ENCODE data around the gene TCP10L.

- TF ChIP-seq, protein P1, sequence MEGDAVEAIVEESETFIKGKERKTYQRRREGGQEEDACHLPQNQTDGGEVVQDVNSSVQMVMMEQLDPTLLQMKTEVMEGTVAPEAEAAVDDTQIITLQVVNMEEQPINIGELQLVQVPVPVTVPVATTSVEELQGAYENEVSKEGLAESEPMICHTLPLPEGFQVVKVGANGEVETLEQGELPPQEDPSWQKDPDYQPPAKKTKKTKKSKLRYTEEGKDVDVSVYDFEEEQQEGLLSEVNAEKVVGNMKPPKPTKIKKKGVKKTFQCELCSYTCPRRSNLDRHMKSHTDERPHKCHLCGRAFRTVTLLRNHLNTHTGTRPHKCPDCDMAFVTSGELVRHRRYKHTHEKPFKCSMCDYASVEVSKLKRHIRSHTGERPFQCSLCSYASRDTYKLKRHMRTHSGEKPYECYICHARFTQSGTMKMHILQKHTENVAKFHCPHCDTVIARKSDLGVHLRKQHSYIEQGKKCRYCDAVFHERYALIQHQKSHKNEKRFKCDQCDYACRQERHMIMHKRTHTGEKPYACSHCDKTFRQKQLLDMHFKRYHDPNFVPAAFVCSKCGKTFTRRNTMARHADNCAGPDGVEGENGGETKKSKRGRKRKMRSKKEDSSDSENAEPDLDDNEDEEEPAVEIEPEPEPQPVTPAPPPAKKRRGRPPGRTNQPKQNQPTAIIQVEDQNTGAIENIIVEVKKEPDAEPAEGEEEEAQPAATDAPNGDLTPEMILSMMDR (IDR thresholded peaks at IDR 0.05), result no peak
- TF ChIP-seq POLR2A (IDR thresholded peaks at IDR 0.05) (no peak), EP300 (IDR thresholded peaks at IDR 0.05) (no peak)
Observed at GRCh38 chr21:32576011-32576410, 9.3 kb downstream of the TCP10L start.
